ENCODE data around the gene GPN1.
"Not testable (repeated sequence)": the region's sequence is repeated elsewhere in the genome, so short reads cannot be mapped to it uniquely, and the experiment has no call there.

The GPN1 gene

DNA sequence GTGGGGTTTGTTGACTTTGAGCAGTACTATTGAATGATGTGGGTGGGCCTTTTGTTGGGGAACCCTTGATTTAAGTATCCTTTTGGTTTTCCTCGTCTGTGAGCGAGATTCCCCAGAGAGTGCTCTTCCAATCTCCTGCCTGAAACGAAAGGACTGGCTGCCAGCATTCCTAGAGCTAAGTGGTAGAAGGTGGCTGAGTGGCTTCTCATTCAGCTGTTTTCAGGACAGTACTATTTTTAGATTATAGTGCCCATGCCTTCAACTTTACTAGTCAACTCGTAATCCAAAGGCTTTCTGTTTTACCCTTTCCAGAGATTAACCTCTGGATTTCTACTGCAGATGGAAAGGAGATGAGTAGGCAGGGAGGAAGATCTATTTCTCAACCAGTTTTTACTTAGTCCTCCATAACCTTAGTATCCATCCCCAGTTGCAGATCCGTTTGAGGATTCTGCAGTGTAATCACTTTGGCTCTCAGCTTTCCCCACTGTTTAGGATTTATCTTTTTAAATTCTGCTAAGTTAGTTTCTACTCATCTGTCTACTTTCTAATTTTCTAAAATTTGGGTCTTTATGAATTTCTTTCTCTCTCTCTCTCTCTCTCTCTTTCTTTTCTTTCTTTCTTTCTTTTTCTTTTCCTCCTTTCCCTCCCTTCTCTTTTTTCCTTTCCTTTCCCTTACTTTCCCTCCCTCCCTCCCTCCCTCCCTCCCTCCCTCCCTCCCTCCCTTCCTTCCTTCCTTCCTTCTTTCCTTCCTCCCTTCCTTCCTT lies 44.1 kb downstream of the GPN1 start:
- DNase-seq (ENCODE audit: low read depth), result no peak

DNA sequence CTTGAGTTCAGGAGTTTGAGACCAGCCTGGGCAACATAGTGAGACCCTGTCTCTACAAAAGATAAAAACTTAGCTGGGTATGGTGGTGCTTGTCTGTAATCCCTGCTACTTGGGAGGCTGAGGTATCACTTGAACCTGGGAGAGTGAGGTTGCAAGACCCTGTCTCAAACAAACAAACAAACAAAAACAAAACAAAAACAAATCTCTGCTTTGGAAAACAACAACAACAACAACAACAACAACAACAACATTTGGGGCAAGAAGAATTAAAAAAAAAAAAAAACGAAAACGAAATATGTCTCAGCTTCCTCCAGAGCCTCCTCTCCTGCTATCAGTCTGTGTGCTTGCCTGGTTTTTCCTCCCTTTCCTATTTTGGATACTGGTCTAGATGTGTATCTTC lies 51.7 kb downstream of the GPN1 start:
- no peak for DNase-seq (ENCODE audit: low read depth)

- DNase-seq (ENCODE audit: low read depth), result peak; percentile 29
These were observed 53.0 kb downstream of the GPN1 start for GRCh38 chr2:27681841-27682240.

GRCh38 chr2:27682334-27682771 lies 53.5 kb downstream of the GPN1 start:
- DNase-seq (ENCODE audit: low read depth), result peak; percentile 76

GRCh38 chr2:27683390-27684071 lies 54.7 kb downstream of the GPN1 start:
- DNase-seq (ENCODE audit: low read depth), result peak; percentile 77

GRCh38 chr2:27685006-27685405 lies 56.2 kb downstream of the GPN1 start:
- not testable (repeated sequence) for DNase-seq (ENCODE audit: low read depth)

DNA sequence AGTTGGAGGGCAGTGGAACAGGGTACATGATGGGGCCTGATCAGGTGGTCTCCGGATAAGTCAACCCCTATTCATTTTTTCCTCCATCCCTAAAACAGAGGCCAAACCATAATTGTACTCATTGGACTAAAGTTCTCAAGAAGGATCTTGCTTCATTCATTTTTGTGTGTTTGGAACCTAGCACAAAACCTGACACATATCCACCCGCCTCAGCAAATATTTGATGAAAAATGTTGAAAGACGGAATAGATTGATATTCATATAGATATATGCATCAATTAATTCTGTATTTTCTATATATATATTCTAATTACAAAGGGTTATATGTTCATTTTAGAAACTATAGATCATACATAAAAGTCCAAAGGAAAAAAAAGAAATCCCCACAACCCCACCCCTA lies 56.7 kb downstream of the GPN1 start:
- DNase-seq (ENCODE audit: low read depth), result no peak

- DNase-seq (ENCODE audit: low read depth), result no peak
These were observed 58.4 kb downstream of the GPN1 start for GRCh38 chr2:27687232-27687631.

- peak; percentile 58 for DNase-seq (ENCODE audit: low read depth)
These were observed 60.6 kb downstream of the GPN1 start for GRCh38 chr2:27689424-27689823.

- DNase-seq (ENCODE audit: low read depth), result no peak
These were observed 61.2 kb downstream of the GPN1 start for GRCh38 chr2:27690052-27690451.

DNA sequence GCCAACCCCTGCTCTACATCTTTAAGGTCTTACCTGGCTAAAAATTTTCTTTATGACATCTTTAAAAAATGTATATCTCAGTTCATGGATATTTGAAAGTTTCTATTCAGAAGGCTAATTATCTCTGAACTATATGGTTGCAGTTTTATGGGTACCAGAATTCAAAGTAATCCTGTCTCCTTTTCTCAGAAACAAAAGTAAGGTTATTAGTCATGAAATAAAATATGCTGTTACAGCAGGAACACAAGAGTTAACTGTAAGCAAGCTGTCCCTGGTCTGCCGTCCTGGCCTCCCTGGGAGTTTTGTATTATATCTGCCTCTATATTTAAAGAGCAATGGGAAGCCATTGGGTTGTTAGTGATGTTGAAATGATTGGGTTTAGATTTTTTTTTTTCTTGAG lies 68.8 kb downstream of the GPN1 start:
- no peak for DNase-seq (ENCODE audit: low read depth)

Measured in fibroblast of gingiva (primary cell).